GM21619 (cell line): ENCODE data around the gene HOPX.
"Not testable (repeated sequence)": the region's sequence is repeated elsewhere in the genome, so short reads cannot be mapped to it uniquely, and the experiment has no call there.

ENCODE experiments used
- ATAC-seq: cut with Tn5 transposase; IDR thresholded peaks from one replicate; pipeline ENCODE4 v1.9.1; 2021; ENCODE audit not compliant: unreplicated experiment

Gene HOPX

GRCh38 chr4:56681158-56681852 is at the start of gene HOPX:
HOPX (minus strand) TSS chr4:56681296; CDS start chr4:56657816, 23,480 bp downstream.
- ATAC-seq, result no peak

DNA sequence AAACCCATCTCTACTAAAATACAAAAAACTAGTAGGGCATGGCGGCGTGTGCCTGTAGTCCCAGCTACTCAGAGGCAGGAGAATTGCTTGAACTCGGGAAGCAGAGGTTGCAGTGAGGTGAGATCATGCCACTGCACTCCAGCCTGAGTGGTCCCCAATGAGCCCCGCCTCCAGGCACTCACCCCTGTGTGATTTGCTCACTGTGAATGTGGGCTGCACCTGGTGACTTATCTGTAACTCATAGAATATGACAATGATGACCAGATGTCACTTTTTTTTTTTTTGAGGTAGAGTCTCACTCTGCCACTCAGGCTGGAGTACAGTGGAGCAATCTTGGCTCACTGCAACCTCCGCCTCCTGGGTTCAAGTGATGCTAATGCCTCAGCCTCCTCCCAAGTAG is 49.0 kb upstream of the HOPX start:
- ATAC-seq, result no peak

GRCh38 chr4:56728512-56728911 is 47.4 kb upstream of the HOPX start:
- no peak for ATAC-seq

- no peak for ATAC-seq
Measured at GRCh38 chr4:56727150-56727549, 46.1 kb upstream of the HOPX start.

GRCh38 chr4:56726593-56726992 is 45.5 kb upstream of the HOPX start:
- ATAC-seq, result not testable (repeated sequence)

DNA sequence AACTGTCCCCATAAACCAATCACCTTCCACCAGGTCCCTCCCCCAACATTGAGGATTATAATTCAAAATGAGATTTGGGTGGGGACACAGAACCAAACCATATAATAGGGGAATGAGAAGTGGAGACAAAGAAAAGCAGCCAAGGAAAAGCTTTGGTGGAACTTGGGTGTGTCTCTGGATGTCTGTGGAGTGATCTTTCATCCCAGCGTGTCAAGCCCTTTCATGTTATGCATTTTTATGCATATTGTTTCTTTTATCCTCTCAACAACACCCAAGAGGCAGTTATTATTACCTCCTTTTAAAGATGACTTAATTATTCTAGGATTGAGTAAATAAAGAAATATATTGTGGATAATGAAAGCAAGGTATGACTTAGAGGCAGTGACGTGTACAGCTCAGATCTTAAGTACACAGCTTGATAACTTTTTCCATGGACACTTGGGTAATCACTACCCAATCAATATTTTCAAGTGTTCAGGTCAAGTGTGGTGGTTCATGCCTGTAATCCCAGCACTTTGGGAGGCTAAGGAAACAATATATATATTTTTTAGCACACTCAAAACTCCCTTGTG is 42.6 kb upstream of the HOPX start:
- no peak for ATAC-seq

DNA sequence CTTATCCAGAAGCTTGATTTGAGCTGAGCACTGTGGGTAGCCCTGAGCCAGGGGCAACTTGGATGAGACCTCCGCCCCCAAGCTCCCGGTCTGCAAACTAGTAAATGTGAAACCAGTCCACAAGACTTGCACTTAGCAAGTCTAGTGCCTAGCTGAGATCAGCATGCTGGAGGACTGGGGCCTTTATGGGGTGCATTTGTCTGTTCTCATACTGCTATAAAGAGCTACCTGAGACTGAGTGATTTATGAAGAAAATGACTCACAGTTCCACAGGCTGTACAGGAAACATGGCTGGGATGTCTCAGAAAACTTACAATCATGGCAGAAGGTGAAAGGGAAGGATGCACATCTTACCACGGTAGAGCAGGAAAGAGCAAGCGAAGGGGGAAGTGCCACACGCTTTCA is 42.1 kb upstream of the HOPX start:
- no peak for ATAC-seq

DNA sequence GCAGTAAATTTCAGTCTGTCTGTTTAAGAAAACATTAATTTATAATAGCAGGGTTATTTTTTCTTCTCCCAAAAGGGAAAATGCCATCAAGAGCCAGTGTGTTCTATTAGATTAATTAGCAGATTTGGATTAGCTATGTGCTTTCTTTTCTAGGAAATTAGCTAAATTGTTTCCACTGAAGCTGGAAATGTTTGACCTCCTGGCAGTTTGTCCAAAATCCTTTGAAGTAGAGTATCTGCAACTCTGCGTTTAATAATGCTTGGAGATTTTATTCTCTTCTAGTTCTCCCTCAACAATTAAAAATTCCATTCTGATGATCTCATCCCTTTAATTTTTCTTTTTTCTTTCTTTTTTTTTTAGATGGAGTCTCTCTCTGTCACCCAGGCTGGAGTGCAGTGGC is 27.1 kb upstream of the HOPX start:
- ATAC-seq, result no peak

DNA sequence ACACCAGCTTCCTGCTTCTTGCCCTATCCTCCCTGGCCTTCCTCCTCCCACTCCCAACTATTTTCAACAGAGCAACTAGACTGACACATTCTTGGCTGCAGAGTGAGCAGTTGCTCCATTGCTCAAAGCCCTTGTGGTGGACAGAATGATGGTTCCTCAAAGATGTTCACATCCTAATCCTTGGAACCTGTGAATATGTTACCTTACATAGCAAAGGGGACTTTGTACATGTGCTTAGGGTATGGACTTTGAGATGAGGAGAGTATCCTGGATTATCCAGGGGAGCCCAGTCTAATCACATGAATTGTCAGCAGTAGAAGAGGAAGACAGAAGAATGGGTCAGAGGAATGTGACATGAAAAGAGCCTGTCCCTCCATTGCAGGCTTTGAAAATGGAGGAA is 24.9 kb upstream of the HOPX start:
- ATAC-seq, result no peak

GRCh38 chr4:56705334-56705733 is 24.2 kb upstream of the HOPX start:
- ATAC-seq, result no peak

DNA sequence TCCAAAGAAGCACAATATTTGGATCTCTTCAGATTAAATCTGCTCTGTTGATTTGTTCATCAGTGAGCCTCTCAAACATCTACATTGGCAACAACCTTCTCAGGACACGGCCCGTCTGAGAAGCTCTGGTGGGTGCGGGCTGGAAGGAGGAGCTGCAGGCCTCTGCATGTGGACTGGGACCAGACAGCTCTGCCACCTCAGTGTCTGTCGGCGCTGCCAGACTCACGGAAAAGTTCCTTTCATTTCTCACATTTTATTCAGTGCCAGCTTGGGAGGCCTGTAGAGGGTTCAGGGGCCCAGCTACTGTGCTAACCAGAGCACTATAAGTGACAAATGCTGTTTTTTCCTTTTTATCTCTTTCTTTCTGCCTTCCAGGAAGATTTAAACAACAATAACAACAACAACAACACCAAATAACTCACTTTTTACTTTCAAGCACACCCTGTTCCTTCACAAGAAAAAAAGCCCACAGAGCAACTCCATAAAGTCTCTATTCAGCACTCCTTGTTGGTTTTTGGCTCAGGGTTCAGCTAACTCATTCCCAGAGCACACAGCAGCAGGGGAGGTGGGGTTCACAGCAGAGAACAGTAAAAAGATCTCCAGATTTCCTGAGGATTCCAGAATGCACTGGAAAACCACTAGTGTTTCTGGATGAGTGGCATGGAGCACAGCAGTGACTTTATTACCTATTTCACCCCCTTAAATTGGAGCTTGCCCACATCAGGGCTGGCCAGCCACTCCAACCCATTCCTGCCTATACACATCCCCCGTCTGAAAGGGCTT is 23.2 kb upstream of the HOPX start:
- no peak for ATAC-seq

DNA sequence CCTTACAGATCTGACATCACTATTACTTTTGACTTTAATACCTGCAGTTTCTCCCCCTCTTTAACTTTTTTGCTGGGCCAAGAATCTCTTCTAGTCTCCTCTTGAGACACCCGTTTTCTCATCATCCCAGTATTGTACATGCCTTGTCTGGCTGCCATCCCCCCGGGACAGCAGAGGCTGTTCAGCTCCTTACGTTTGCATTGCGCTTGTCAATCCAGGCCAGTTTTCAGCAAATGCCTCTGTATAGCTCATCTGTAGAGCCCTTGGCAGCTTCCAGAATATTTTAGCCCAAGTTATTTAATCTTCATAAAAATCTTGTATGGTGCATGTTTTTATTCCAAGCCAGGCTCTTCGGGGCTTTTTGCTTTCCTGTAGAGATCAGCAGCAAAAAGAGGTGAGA is 22.3 kb upstream of the HOPX start:
- no peak for ATAC-seq

GRCh38 chr4:56701644-56702043 is 20.5 kb upstream of the HOPX start:
- no peak for ATAC-seq

GRCh38 chr4:56701161-56701480 is 20.0 kb upstream of the HOPX start:
- ATAC-seq, result no peak

DNA sequence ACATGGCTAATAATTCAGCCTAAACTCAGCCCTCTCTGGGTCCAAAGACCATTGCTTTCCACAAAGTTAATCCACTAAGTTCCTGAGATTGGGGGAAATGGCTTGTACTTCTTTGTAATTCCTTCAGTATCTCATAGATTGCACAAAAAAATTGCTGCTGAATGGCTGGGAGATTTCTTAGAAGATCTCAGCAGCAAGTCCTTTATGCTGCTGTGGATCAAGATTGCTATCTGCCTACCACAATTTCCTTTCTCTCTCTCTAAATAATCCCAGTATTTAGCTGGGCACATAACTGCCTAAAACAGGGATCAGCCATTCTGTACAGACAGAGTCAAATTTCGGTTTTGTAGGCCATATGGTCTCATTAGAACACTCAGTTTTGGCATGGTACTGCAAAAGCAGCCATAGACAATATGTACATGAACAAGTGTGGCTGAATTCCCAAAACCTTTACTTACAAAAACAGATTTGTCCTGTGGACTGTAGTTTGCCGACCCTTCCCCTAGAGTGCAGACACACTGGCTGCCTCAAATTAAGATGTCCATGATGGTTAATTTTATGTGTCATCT is 18.5 kb upstream of the HOPX start:
- ATAC-seq, result no peak

DNA sequence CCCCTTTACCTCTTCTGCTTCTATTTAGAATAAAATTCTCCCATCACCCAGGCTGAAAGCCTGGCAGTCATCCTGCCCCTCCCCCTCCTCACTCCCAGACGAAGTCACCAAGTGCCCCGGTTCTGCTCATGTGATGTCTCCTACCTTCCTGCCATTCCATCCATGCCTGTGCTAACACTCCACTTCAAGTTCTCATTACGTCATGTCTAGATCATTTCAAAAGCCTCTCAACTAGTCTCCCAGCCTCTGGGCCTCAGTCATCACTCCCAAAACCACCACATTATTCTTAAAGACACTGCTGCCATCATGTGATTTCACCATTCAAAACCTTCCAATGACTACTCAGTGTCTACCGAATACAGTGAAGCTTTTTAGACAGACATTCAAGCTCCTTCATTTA is 17.2 kb upstream of the HOPX start:
- ATAC-seq, result no peak

DNA sequence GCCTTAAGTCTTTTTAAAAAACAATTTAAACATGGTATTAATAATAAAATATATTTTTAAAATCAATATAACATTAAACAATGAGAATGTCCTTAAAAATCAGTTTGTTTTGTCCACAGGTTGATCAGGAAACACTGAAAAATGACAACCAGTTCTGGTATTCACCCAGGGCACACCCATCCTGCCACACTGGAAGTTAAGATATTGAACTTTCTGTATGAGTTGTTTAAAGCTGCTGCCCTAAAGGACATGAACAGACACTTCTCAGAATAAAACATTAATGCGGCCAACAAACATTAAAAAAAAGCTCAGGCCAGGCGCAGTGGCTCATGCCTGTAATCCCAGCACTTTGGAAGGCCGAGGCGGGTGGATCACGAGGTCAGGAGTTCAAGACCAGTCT is 15.0 kb upstream of the HOPX start:
- ATAC-seq, result no peak

DNA sequence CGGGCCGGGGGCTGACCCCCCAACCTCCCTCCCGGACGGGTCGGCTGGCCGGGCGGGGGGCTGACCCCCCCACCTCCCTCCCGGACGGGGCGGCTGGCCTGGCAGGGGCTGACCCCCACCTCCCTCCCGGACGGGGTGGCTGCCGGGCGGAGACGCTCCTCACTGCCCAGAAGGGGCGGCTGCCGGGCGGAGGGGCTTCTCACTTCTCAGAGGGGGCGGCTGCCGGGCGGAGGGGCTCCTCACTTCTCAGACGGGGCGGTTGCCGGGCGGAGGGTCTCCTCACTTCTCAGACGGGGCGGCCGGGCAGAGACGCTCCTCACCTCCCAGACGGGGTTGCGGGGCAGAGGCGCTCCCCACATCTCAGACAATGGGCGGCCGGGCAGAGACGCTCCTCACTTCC is 12.4 kb upstream of the HOPX start:
- not testable (repeated sequence) for ATAC-seq

DNA sequence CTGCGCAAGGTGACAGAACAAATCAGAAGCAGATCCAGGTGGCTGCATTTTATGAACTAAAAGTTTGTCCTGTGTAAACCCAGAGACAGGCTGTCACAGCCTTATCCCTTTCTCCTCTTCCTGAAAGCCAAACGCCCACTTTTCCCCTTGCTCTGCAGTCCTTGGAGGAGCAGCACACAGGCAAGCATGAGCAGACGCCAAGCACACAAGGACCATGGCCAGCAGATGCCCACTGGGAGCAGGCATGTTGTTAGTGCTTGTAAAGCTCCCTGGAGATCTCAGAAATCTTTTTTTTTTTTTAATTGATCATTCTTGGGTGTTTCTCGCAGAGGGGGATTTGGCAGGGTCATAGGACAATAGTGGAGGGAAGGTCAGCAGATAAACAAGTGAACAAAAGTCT is 11.5 kb upstream of the HOPX start:
- no peak for ATAC-seq

GRCh38 chr4:56691425-56691824 is 10.3 kb upstream of the HOPX start:
- ATAC-seq, result no peak

- no peak for ATAC-seq
Measured at GRCh38 chr4:56690393-56690792, 9.3 kb upstream of the HOPX start.
